Activated naive CD4-positive, alpha-beta T cell treated with anti-CD3 and anti-CD28 coated beads, Interleukin-2, amount 10 ng/mL, durations not matched to agents 7 days and 5 days (primary cell): ENCODE results near the gene C1QTNF9B.
"Not testable (repeated sequence)": the region's sequence is repeated elsewhere in the genome, so short reads cannot be mapped to it uniquely, and the experiment has no call there.

Source experiments
- CTCF ChIA-PET: fragments of 350-600 bp; sonication (Branson Sonifier 250); formaldehyde crosslinking; loops from one replicate; lab custom pipeline; 2021; ENCODE audit warnings: antibody characterized with exemption; lab: Charles Lee
- DNase-seq: peaks from one replicate; pipeline ENCODE4 v3.0.0-alpha.2; 2020
- H3K27ac Mint-ChIP-seq: one replicate; pipeline ENCODE4 v1.8.0; 2021; ENCODE audit warnings: mild to moderate bottlenecking, moderate library complexity, mixed read lengths
- H3K27me3 Mint-ChIP-seq: one replicate; pipeline ENCODE4 v1.8.0; 2021; ENCODE audit warnings: mild to moderate bottlenecking, mixed read lengths
- H3K36me3 Mint-ChIP-seq: one replicate; pipeline ENCODE4 v1.8.0; 2021; ENCODE audit warnings: mixed read lengths
- H3K4me1 Mint-ChIP-seq: one replicate; pipeline ENCODE4 v1.8.0; 2021; ENCODE audit warnings: mixed read lengths
- H3K4me3 Mint-ChIP-seq: one replicate; pipeline ENCODE4 v1.8.0; 2021; ENCODE audit warnings: mild to moderate bottlenecking, moderate library complexity, mixed read lengths
- H3K9me3 Mint-ChIP-seq: one replicate; pipeline ENCODE4 v1.8.0; 2021; ENCODE audit warnings: mixed read lengths

The C1QTNF9B gene

DNA sequence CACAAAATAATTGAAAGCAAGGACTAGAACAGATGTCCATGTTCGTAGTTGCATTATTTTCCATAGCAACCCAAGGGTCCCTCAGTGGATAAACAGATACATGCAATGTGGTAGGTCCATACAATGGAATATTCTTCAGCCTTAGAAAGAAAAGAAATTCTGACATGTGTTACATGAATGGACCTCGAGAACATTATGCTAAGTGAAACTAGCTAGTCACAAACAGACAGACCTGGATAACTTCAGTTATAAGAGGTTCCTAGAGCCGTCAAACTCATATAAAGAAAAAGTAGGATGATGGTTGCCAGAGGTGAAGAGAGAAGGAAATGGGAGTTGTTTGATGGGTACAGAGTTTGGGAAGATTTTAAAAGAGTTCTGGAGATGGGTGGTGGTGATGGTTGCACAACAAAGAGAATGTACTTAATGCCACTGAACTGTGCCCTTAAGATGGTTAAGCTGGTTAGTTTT is at the start of gene C1QTNF9B:
Gene C1QTNF9B, minus strand, starts transcription at position 51 of the 468 bp plus-strand sequence.
- H3K9me3 Mint-ChIP-seq, H3K27ac Mint-ChIP-seq, H3K4me3 Mint-ChIP-seq, DNase-seq, H3K36me3 Mint-ChIP-seq, CTCF ChIA-PET: not testable (repeated sequence)
- Mint-ChIP-seq H3K27me3 (peaks cover 35% of the 10 kb centered on the region), H3K4me1 (peaks cover 11% of the 10 kb centered on the region)

DNA sequence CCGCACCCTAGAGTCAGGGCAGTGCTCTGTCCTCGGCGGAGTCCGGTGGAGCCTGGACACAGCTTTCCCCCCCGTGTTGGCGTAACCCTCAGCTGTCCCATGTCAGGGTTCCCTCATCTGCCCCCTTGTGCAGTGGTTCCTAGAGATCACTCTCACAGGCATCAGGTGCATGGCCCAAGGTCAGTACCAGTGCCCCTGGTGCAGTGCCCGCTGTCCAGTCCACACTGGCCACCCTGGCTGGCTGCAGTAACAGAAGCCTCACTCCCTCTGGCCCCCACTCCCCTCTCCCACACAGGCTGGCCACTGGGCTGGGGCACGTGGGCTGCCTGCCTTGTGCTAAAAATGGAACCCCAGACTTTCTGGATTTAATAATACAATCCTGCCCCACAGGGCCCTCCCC is 49.6 kb upstream of the C1QTNF9B start:
- CTCF ChIA-PET = no interaction called here
- Mint-ChIP-seq H3K4me1 (no peaks in the 10 kb centered on the region), H3K27ac (no peak overlapping the region), H3K9me3 (no peaks in the 10 kb centered on the region), H3K4me3 (no peak overlapping the region), H3K36me3 (no peaks in the 10 kb centered on the region), H3K27me3 (peaks cover 37% of the 10 kb centered on the region)
- DNase-seq = no peak

DNA sequence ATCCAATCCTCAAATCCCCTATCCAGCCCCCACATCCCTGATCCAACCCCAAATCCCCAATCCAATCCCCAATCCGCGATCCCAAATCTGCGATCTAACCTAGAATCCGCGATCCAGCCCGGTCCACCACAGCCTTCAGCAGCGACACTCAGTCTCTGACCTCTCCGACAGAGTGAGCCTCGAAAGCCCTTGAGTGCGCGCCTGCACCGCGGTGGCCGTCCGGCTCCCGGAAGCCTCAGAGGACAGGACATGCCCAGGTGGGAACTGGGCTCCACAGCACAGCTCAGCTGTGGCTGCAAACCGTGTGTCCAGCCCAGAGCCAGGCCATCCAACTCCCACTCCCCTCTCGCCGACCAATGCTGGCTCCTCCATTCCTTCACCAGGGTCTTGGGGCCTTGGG is 48.8 kb upstream of the C1QTNF9B start:
- CTCF ChIA-PET = no interaction called here
- Mint-ChIP-seq H3K36me3 (no peaks in the 10 kb centered on the region), H3K27ac (no peak overlapping the region), H3K9me3 (no peaks in the 10 kb centered on the region), H3K27me3 (peaks cover 40% of the 10 kb centered on the region), H3K4me3 (no peak overlapping the region), H3K4me1 (no peaks in the 10 kb centered on the region)
- DNase-seq = no peak

DNA sequence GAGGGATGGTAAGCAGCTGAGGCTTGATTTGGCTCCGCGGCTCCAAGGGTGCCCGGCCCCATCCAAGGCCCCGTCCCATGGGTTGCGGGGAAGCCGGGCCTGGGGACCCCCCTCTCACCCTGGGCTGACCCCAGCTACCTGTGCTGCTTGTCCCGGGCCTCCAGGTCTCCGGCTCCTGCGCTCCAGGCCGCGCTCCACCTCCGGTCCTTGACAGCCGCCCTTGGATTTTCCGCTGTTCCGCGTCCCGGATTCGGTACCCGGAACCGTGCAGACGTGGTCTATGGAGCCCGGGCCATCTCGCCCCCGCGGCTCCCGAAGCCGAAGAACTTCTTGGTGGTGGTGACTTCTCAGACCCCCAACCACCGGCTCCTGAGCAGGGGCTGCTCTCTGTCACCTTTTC is 48.3 kb upstream of the C1QTNF9B start:
- Mint-ChIP-seq H3K27ac (no peak overlapping the region), H3K27me3 (peaks cover 41% of the 10 kb centered on the region), H3K36me3 (no peaks in the 10 kb centered on the region), H3K9me3 (no peaks in the 10 kb centered on the region), H3K4me3 (no peak overlapping the region), H3K4me1 (no peaks in the 10 kb centered on the region)
- CTCF ChIA-PET = no interaction called here
- no peak for DNase-seq

DNA sequence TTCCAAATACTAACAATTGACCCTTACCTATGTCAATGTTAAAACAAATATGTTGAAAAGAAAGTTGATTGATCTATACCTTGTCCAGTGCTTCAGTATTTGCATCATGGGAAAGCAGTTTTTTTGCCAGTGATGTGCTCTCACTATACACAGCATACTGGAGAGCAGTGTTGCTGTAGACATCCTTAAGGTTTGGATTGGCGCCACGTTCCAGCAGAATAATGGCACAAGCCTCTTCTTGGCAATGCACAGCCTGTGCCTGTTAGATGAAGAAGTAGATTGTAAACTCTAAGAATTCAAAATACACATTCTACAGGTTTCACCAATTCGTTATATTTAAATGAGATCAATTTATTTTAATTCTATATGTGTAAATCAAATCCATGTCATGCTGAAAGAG is 43.9 kb upstream of the C1QTNF9B start:
- peaks cover 2% of the 10 kb centered on the region for H3K9me3 Mint-ChIP-seq
- H3K36me3 Mint-ChIP-seq = no peaks in the 10 kb centered on the region
- CTCF ChIA-PET = interaction anchor here (0.6 kb wide), 1 partner anchor 8 kb away, joined by 3 read pairs; no protein-coding TSS in a partner anchor
- no peak overlapping the region for H3K4me3 Mint-ChIP-seq
- no peaks in the 10 kb centered on the region for H3K4me1 Mint-ChIP-seq
- peaks cover 42% of the 10 kb centered on the region for H3K27me3 Mint-ChIP-seq
- H3K27ac Mint-ChIP-seq = no peak overlapping the region
- no peak for DNase-seq

DNA sequence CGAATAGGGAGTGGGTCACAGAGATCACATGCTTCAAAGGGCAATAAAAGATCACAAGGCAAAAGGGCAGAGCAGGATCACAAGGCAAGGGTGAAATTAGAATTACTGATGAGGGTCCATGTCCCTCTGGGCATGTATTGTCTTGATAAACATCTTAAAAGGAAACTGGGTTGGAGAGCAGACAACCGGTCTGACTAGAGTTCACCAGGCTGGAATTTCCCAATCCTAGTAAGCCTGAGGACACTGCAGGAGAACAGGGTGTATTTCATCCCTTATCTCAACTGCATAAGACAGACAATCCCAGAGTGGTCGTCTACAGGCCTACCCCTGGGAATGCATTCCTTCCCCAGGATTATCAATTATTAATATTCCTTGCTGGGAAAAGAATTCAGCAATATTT is 42.4 kb upstream of the C1QTNF9B start:
- H3K27ac Mint-ChIP-seq, CTCF ChIA-PET, H3K4me1 Mint-ChIP-seq, H3K9me3 Mint-ChIP-seq, H3K36me3 Mint-ChIP-seq, H3K4me3 Mint-ChIP-seq, DNase-seq: not testable (repeated sequence)
- peaks cover 41% of the 10 kb centered on the region for H3K27me3 Mint-ChIP-seq

DNA sequence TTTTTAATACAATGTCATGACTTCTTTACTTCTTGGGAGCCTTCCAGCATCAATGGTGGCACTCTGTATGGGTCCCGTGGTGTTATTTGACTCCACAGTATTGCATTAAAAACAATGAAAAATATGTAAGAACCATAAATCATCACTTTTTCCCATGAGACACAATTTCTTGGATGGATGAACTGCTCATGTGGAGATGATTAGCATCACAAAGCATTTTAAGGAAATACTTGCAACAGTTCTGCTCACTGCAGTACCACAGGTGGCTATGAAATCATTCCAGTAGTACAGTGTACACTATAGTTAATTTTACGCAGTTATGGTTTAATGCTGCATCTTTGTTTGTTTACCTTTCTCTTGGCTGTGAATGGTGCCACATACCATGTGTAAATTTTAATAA is 37.2 kb upstream of the C1QTNF9B start:
- DNase-seq = no peak
- no peaks in the 10 kb centered on the region for H3K36me3 Mint-ChIP-seq
- H3K4me3 Mint-ChIP-seq = no peak overlapping the region
- peaks cover 37% of the 10 kb centered on the region for H3K27me3 Mint-ChIP-seq
- no peak overlapping the region for H3K27ac Mint-ChIP-seq
- H3K4me1 Mint-ChIP-seq = no peaks in the 10 kb centered on the region
- CTCF ChIA-PET = no interaction called here
- peaks cover 2% of the 10 kb centered on the region for H3K9me3 Mint-ChIP-seq

DNA sequence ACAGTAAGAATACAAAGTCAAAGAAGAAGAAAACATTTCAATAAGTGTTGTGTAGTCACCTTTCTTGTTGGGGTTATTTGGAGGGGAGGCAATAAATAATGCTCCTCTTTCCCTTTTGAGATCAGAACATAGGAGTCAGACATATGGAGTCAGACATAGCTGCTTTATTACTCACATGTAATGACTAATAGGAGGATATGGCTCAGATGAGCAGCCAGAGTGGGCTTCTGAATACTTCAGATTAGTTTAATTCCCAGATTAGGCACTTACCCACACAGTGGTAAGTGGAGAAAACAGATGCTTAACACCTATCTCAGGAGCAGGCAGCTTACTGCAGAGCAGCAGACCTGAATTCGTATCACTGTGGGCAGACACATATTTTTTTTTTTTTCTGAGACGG is 31.7 kb upstream of the C1QTNF9B start:
- Mint-ChIP-seq H3K9me3 (no peaks in the 10 kb centered on the region), H3K27ac (no peak overlapping the region), H3K4me3 (no peak overlapping the region), H3K36me3 (no peaks in the 10 kb centered on the region), H3K27me3 (peaks cover 42% of the 10 kb centered on the region), H3K4me1 (no peaks in the 10 kb centered on the region)
- no peak for DNase-seq
- CTCF ChIA-PET = interaction anchor here (0.7 kb wide), 1 partner anchor 275 kb away, joined by 3 read pairs; no protein-coding TSS in a partner anchor

DNA sequence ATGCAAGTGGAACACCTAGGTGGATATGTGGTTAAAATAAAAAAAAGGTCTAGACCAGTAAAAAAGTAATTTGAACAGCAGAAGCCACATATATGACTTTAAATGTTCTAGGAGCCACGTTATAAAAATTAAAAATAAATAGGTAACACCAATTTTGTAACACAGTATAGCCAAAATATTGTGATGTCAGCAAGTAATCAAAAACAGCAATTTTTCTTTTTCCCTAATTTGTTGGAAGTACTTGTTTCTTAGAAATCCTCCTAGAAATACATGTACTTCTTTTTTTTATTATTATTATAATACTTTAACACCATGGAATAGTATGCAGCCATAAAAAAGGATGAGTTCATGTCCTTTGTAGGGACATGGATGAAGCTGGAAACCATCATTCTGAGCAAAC is 25.7 kb upstream of the C1QTNF9B start:
- Mint-ChIP-seq H3K27ac (no peak overlapping the region), H3K4me1 (no peaks in the 10 kb centered on the region), H3K27me3 (peaks cover 33% of the 10 kb centered on the region), H3K4me3 (no peak overlapping the region), H3K36me3 (no peaks in the 10 kb centered on the region), H3K9me3 (no peaks in the 10 kb centered on the region)
- CTCF ChIA-PET = interaction anchor here (0.8 to 3.7 kb wide), 7 partner anchors 36 to 302 kb away, joined by 3 to 41 read pairs (median 3); no protein-coding TSS in a partner anchor
- no peak for DNase-seq

DNA sequence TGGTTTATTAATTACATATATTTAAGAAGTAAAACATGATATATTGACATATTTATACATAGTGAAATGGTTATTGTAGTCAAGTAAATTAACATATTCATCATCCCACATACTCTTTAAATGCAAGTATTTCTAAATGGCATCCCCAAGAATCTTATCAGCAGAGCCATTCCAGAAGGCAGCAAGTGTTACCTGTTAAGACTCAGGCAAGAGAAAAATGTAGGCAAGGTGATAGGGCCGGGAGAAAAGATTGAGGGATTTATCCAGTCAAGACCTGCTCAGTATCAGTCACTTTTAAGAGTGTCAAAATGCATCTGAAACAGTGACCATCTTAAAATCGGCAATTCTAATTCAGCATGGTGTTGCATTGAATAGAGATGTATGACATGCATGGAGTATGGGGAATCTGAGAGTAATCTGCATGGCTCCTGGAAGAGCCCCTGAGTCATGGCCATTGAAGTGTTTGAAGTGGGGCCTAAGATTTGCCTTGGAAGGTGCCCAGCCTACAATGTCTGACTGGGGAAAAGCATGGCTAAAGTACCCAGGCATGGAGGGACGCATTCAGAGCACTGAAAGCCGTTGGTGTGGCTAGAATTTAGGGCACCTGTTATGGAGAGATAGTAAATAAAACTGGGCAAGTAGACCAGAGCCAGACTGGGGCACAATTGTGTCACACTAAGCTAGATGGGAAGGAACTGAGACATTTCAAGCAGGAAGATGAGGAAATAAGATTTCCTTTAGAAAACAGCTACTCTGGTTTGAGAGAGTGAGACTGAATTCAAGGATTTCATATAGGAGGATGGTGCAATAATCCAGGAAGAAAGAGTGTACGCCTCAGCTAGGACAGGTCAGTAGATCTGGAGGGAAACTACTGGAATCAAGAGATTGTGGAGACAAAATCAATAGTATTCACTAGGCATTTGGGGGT is 25.0 kb upstream of the C1QTNF9B start:
- Mint-ChIP-seq H3K36me3 (no peaks in the 10 kb centered on the region), H3K27ac (no peak overlapping the region), H3K4me1 (no peaks in the 10 kb centered on the region), H3K9me3 (no peaks in the 10 kb centered on the region), H3K27me3 (peaks cover 39% of the 10 kb centered on the region), H3K4me3 (no peak overlapping the region)
- CTCF ChIA-PET = interaction anchor here (0.6 to 3.7 kb wide), 18 partner anchors 8 to 306 kb away, joined by 3 to 41 read pairs (median 3); no protein-coding TSS in a partner anchor
- DNase-seq = no peak

DNA sequence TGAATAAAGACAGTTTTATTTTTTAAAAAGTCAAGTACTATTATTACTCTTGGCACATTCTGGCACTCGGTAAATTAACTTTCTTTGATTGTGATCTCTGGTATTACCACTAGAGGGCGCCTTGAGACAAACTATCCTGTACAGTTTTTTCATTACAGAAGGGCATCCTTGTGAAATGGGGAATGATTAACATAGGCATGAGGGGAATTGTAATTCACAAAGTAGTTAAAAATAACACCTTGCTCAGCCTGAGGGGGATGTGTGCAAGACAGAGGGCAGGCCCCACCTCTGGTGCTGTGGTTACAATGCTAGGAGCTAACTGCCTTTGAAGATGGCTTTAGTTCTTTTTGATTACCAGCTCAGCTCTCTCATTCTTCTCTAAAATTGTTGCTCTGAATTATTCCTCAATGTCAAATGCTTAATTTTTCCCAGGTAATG is 24.2 kb upstream of the C1QTNF9B start:
- DNase-seq = no peak
- CTCF ChIA-PET = interaction anchor here (0.6 to 3.7 kb wide), 16 partner anchors 9 to 307 kb away, joined by 3 to 41 read pairs (median 3); no protein-coding TSS in a partner anchor
- Mint-ChIP-seq H3K9me3 (no peaks in the 10 kb centered on the region), H3K4me1 (no peaks in the 10 kb centered on the region), H3K36me3 (no peaks in the 10 kb centered on the region), H3K27me3 (peaks cover 37% of the 10 kb centered on the region), H3K27ac (no peak overlapping the region), H3K4me3 (no peak overlapping the region)

DNA sequence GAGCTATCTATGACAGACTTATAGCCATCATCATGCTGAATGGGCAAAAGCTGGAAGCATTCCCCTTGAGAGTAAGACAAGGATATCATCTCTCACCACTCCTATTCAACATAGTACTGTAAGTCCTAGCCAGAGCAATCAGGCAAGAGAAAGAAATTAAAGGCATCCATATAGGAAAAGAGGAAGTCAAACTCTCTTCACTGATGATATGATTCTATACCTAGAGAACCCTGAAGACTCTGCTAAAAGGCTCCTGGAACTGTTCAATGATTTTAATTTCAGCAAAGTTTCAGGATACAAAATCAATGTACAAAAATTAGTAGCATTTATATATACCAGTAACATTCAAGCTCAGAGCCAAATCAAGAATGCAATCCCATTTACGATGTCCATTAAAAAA is 21.7 kb upstream of the C1QTNF9B start:
- H3K27ac Mint-ChIP-seq = no peak overlapping the region
- no peaks in the 10 kb centered on the region for H3K36me3 Mint-ChIP-seq
- H3K4me1 Mint-ChIP-seq = no peaks in the 10 kb centered on the region
- DNase-seq = no peak
- no peaks in the 10 kb centered on the region for H3K9me3 Mint-ChIP-seq
- H3K27me3 Mint-ChIP-seq = peaks cover 30% of the 10 kb centered on the region
- H3K4me3 Mint-ChIP-seq = no peak overlapping the region
- CTCF ChIA-PET = interaction anchor here (0.9 to 1.5 kb wide), 4 partner anchors 42 to 310 kb away, joined by 3 to 5 read pairs (median 4); no protein-coding TSS in a partner anchor

DNA sequence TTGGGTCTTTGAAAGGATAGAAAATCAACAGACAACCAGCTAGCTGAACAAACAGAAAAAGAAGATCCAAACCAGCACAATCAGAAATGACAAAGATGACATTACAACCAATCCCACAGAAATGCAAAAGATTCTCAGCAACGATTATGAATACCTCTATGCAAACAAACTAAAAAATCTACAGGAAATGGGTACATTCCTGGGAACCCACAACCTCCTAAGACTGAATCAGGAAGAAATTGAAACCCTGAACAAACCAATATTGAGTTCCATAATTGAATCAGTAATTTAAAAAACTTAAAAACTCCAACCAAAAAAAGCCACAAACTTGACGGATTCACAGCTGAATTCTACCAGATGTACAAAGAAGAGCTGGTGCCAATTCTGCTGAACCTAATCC is 20.9 kb upstream of the C1QTNF9B start:
- Mint-ChIP-seq H3K4me3 (no peak overlapping the region), H3K27ac (no peak overlapping the region), H3K36me3 (no peaks in the 10 kb centered on the region), H3K9me3 (no peaks in the 10 kb centered on the region), H3K27me3 (peaks cover 26% of the 10 kb centered on the region), H3K4me1 (no peaks in the 10 kb centered on the region)
- CTCF ChIA-PET = interaction anchor here (0.9 to 1.5 kb wide), 4 partner anchors 42 to 311 kb away, joined by 3 to 5 read pairs (median 4); no protein-coding TSS in a partner anchor
- DNase-seq = no peak

DNA sequence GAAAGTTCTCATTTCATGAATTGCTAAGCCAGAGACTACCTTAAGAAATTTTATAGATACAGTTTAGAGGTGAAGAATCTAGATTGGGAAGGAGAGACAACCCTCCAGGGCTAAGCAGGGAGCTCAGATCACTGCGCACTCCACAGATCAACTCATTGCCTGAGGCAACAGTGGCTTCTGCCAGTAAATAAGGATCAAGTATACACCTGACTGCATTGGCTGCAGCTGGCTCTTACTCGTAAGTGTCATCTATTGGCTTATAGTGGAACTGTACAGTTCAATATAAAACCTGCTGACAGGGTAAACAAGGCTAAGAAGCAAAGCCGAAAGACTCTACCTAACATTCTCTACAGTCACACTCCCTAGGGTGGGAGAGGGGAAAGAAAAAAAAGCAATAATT is 18.0 kb upstream of the C1QTNF9B start:
- H3K36me3 Mint-ChIP-seq = no peaks in the 10 kb centered on the region
- H3K27ac Mint-ChIP-seq = no peak overlapping the region
- H3K9me3 Mint-ChIP-seq = no peaks in the 10 kb centered on the region
- CTCF ChIA-PET = no interaction called here
- peaks cover 37% of the 10 kb centered on the region for H3K27me3 Mint-ChIP-seq
- H3K4me3 Mint-ChIP-seq = no peak overlapping the region
- no peak for DNase-seq
- H3K4me1 Mint-ChIP-seq = peaks cover 6% of the 10 kb centered on the region
